Stimulated activated memory B cell treated with anti-CD40 and anti-IgM and Interleukin-4, amounts not matched to agents 10 μg/mL and 1 μg/mL and 100 μg/mL, for 72 hours (primary cell): ENCODE data around the gene MCFD2.
A peak's percentile ranks its signal among the peaks of the same experiment; 100 is the strongest.
"Not testable (repeated sequence)": the region's sequence is repeated elsewhere in the genome, so short reads cannot be mapped to it uniquely, and the experiment has no call there.

ENCODE experiments used
- ATAC-seq: fragments of 150-1000 bp; cut with Tn5 transposase; 2 replicates; pipeline ENCODE4 v1.10.0; 2021
- H3K27ac Mint-ChIP-seq: one replicate; pipeline ENCODE4 v1.8.0; 2022; ENCODE audit warnings: mild to moderate bottlenecking, mixed read lengths
- H3K27me3 Mint-ChIP-seq: one replicate; pipeline ENCODE4 v1.8.0; 2022; ENCODE audit warnings: mixed read lengths
- H3K36me3 Mint-ChIP-seq: one replicate; pipeline ENCODE4 v1.8.0; 2022; ENCODE audit warnings: mixed read lengths
- H3K4me1 Mint-ChIP-seq: one replicate; pipeline ENCODE4 v1.8.0; 2022; ENCODE audit warnings: mixed read lengths
- H3K4me3 Mint-ChIP-seq: one replicate; pipeline ENCODE4 v1.8.0; 2022; ENCODE audit warnings: mild to moderate bottlenecking, moderate library complexity, mixed read lengths
- H3K9me3 Mint-ChIP-seq: one replicate; pipeline ENCODE4 v1.8.0; 2022; ENCODE audit warnings: mixed read lengths

The MCFD2 gene

DNA sequence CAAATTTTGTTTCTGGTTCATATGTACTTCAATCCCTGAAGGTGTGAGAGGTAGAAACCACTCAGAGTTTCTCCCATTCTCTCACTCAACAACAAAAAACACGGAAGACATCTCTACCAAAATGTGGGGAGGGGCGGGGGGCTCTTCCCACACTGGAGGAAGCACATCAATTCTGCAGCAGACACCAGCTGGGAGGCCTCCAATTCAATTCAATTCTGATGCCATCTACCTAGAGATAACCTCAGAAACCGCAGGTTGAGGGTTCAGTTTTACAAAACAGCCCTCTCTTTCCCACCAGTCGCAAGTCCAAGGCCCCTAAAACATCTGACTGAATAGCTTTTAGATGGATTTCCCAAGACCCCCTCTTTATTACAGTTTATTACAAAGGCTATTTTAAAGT is 7.0 kb upstream of the MCFD2 start:
- H3K27me3 Mint-ChIP-seq: no peaks in the 10 kb centered on the region
- H3K9me3 Mint-ChIP-seq: peaks cover 4% of the 10 kb centered on the region
- no peak overlapping the region for H3K4me3 Mint-ChIP-seq
- H3K36me3 Mint-ChIP-seq: peaks cover 17% of the 10 kb centered on the region
- ATAC-seq: no peak
- H3K4me1 Mint-ChIP-seq: peaks cover 9% of the 10 kb centered on the region
- no peak overlapping the region for H3K27ac Mint-ChIP-seq

DNA sequence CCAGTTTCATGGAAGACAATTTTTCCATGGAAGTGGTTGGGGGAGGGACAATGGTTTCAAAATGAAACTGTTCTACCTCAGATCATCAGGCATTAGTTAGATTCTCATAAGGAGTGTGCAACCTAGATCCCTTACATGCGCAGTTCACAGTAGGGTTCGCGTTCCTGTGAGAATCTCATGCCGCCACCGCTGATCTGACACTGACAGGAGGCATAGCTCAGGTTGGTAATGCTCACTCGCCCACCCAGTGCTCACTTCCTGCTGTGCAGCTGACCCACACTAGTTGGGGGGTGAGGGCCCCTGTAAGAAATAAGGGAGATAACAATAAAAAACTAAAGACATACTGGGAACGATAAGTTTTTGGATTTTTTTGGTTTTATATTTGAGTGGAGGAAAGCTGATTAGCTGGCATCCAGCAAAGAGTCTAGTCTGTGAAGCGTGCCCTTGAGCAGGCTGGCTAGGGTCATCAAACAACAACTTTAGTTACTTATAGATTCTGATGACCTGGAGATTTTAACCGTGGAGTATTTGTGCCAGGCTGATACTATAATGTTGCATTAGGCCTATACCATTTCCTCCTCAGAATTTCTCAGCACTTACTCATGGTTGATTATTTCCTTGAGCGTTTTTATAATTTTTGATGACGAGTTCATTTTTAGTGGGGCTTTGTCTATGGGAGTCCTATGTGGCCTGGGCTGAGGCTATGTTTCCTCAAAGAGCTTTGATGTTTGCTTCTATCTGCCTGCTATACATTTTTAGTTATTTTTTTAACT is 6.3 kb upstream of the MCFD2 start:
- H3K27ac Mint-ChIP-seq: no peak overlapping the region
- no peak overlapping the region for H3K4me3 Mint-ChIP-seq
- H3K9me3 Mint-ChIP-seq: peaks cover 2% of the 10 kb centered on the region
- H3K27me3 Mint-ChIP-seq: no peaks in the 10 kb centered on the region
- ATAC-seq: no peak
- peaks cover 17% of the 10 kb centered on the region for H3K4me1 Mint-ChIP-seq
- peaks cover 10% of the 10 kb centered on the region for H3K36me3 Mint-ChIP-seq

GRCh38 chr2:46917628-46918027 is 2.0 kb upstream of the MCFD2 start:
- no peaks in the 10 kb centered on the region for H3K27me3 Mint-ChIP-seq
- peak overlapping the region; percentile 83 for H3K4me3 Mint-ChIP-seq
- H3K36me3 Mint-ChIP-seq: peaks cover 6% of the 10 kb centered on the region
- H3K27ac Mint-ChIP-seq: peak overlapping the region; percentile 13
- no peak for ATAC-seq
- peaks cover 48% of the 10 kb centered on the region for H3K4me1 Mint-ChIP-seq
- H3K9me3 Mint-ChIP-seq: no peaks in the 10 kb centered on the region

- Mint-ChIP-seq H3K4me1 (peaks cover 50% of the 10 kb centered on the region), H3K27ac (peak overlapping the region; percentile 71), H3K9me3 (no peaks in the 10 kb centered on the region), H3K36me3 (peaks cover 11% of the 10 kb centered on the region), H3K27me3 (no peaks in the 10 kb centered on the region), H3K4me3 (peak overlapping the region; percentile 83)
- peak; percentile 97 for ATAC-seq
These were observed 415 bp upstream of the MCFD2 start for GRCh38 chr2:46915811-46916630.

DNA sequence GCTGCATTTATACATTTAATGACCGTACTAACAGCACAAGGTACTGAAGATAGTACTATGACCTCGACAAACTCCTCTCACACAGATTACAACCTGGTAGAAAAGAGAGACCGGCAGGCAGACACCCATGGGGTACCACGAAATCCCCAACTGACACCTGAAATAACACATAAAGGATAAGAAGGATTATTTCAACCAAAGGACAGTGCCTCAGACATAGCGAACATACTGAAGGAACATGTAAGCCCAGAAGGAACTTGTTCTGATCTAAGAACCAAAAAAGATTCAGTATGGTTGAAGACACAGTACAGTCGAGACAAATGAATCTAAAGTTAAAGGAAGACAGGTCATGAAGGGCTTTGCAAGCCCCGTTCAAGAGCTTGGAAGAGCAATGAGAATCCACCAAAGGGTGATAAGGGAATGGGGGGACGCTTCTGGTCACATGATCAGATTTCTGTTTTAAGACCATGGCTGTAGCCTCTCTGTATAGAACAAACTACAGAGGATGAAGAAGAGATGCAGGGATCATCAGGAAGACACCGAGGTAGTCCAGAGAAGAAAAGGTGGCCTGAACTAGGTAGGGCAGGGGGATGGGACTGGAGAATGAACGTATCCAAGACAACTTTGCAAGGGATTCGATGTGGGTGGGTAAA is 902 bp downstream of the MCFD2 start:
- peak overlapping the region; percentile 71 for H3K27ac Mint-ChIP-seq

GRCh38 chr2:46913471-46914381 is 1.9 kb downstream of the MCFD2 start:
- no peaks in the 10 kb centered on the region for H3K27me3 Mint-ChIP-seq
- peak overlapping the region; percentile 71 for H3K27ac Mint-ChIP-seq
- H3K4me3 Mint-ChIP-seq: no peak overlapping the region
- peaks cover 25% of the 10 kb centered on the region for H3K36me3 Mint-ChIP-seq
- no peaks in the 10 kb centered on the region for H3K9me3 Mint-ChIP-seq
- H3K4me1 Mint-ChIP-seq: peaks cover 64% of the 10 kb centered on the region
- ATAC-seq: no peak

More for the DNA sequence above, 902 bp downstream of the MCFD2 start:
- Mint-ChIP-seq H3K36me3 (peaks cover 15% of the 10 kb centered on the region), H3K9me3 (no peaks in the 10 kb centered on the region), H3K4me1 (peaks cover 54% of the 10 kb centered on the region), H3K27me3 (no peaks in the 10 kb centered on the region), H3K4me3 (peak overlapping the region; percentile 83)
- no peak for ATAC-seq

DNA sequence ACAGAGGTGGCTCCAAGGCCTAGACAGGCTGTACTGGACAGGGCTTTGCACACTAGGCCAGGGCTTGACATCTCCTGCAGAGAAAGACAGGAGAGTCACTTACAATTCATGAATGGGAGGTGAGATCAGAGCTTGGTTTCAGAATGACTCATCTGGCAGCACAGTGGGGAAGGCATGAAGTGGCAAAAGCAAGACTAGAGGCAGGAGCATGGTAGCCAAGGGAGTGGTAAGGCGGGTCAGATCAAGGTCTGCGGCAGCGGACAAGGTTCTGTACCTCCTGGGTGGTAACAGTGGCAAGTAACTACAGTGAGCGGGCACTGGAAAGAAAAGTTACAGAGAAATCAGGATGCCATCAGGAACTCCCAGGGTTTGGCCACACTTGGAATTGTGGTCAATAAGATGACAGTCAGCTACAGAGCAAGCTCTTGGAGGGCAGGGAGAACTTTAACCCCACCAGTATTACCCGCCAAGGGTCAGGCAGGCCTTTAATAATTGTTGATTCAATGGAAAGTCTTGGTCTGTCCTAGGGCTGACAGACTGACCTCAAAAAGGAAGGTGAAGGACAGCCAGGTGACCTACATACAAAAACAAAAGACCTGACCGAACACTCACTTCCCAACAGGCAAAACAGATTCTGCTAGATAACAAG is 5.7 kb downstream of the MCFD2 start:
- Mint-ChIP-seq H3K36me3 (peaks cover 57% of the 10 kb centered on the region), H3K27ac (no peak overlapping the region), H3K9me3 (no peaks in the 10 kb centered on the region), H3K4me1 (peaks cover 44% of the 10 kb centered on the region), H3K27me3 (no peaks in the 10 kb centered on the region), H3K4me3 (no peak overlapping the region)
- ATAC-seq: peak; percentile 86

DNA sequence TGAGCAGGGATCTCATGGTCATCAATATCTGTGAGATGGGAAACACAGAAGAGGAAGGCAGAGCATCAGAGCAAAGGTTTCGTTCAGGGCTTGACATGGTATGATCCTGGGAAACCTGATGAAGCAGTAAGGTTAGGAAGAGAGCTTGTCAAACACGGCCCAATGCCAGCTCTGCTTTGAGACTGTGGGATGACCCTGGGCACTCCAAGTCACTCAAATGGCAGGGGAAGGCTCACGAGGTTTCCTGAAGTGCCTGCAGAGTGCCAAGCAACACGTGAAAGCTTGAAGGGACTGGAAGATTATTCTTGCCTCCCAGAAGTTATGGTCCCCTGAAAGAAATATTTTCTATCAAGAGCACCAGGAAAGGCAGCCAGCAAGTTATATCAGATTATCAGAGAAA is 6.5 kb downstream of the MCFD2 start:
- H3K4me3 Mint-ChIP-seq: no peak overlapping the region
- no peaks in the 10 kb centered on the region for H3K27me3 Mint-ChIP-seq
- no peak for ATAC-seq
- peak overlapping the region; percentile 40 for H3K27ac Mint-ChIP-seq
- H3K4me1 Mint-ChIP-seq: peaks cover 37% of the 10 kb centered on the region
- H3K36me3 Mint-ChIP-seq: peaks cover 65% of the 10 kb centered on the region
- H3K9me3 Mint-ChIP-seq: no peaks in the 10 kb centered on the region

DNA sequence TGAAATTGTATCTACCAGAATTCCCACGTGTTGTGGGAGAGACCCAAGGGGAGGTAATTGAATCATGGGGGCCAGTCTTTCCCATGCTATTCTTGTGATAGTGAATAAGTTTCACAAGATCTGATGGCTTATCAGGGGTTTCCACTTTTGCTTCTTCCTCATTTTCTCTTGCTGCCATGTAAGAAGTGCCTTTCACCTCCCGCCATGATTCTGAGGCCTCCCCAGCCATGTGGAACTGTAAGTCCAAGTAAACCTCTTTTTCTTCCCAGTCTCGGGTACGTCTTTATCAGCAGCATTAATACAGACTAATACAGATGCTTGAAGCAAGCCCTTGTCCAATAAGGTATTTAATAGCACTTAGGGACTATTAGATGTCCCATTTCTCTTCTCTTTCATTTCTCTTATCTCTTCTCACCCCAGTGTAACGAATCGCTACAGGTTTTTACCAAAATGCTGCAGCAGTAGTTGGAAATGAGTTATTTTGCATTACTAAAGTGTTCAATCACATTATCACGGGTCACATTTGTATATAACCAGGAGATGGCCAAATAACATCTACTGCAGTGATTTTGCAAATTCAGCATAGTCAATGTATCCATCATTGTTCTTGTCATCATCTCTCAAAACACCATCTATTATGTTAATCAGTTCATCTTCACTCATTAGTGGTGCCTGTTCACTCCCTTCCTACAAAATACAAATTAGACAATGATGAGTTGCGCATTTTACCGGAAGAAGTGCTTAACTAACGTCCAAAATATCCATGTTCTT is 10.5 kb downstream of the MCFD2 start:
- not testable (repeated sequence) for H3K27ac Mint-ChIP-seq, H3K4me3 Mint-ChIP-seq, H3K27me3 Mint-ChIP-seq, ATAC-seq, H3K9me3 Mint-ChIP-seq
- peaks cover 42% of the 10 kb centered on the region for H3K4me1 Mint-ChIP-seq
- peaks cover 77% of the 10 kb centered on the region for H3K36me3 Mint-ChIP-seq

DNA sequence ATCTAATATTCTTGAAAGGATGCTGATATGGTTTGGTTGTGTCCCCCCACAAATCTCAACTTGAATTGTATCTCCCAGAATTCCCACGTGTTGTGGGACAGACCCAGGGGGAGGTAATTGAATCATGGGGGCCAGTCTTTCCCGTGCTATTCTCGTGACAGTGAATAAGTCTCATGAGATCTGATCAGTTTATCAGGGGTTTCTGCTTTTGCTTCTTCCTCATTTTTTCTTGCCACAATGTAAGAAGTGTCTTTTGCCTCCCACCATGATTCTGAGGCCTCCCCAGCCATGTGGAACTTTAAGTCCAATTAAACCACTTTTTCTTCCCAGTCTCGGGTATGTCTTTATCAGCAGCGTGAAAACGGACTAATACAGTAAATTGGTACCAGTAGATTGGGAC is 12.6 kb downstream of the MCFD2 start:
- peak overlapping the region; percentile 76 for H3K27ac Mint-ChIP-seq
- not testable (repeated sequence) for H3K9me3 Mint-ChIP-seq, H3K4me3 Mint-ChIP-seq, ATAC-seq, H3K27me3 Mint-ChIP-seq
- H3K4me1 Mint-ChIP-seq: peaks cover 32% of the 10 kb centered on the region
- peaks cover 57% of the 10 kb centered on the region for H3K36me3 Mint-ChIP-seq

DNA sequence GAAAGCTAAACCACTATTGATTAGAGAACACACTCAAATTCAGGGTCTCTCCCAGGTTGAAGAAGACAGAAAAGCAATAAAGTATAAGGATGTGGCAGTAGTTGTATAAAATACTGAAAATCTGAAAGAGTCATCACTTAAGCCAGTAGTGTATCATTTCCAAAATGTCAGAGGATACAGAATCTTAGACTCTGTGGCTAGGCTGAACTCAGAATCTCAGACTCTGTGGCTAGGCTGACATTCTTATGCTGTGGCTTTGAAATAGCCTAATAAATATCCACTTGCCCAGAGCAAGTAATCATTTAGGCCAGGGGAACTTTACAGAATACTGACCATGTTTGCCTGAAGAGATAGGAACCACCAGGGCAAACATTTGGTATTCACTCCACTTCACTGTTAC is 13.1 kb downstream of the MCFD2 start:
- peaks cover 32% of the 10 kb centered on the region for H3K4me1 Mint-ChIP-seq
- no peaks in the 10 kb centered on the region for H3K9me3 Mint-ChIP-seq
- no peak overlapping the region for H3K4me3 Mint-ChIP-seq
- H3K36me3 Mint-ChIP-seq: peaks cover 52% of the 10 kb centered on the region
- H3K27me3 Mint-ChIP-seq: no peaks in the 10 kb centered on the region
- ATAC-seq: peak; percentile 41
- peak overlapping the region; percentile 76 for H3K27ac Mint-ChIP-seq

DNA sequence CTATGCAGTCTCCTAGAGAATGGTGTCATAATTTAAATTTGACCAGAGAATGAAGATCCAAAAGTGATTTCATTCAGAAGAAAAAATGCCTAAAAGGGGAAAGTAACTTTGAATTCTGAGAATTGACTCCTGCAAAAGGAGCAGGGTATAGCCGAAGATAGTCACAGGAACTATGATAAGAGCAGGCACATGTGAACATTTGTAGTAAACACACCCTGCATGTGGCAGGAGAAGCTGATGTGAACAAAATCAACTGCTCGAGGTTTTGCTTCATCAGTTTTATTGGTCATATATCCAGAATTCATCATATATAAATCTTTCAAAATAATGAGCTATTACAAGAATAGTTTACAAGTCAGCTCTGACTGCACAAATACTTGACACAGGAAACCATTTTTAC is 14.0 kb downstream of the MCFD2 start:
- Mint-ChIP-seq H3K4me1 (peaks cover 32% of the 10 kb centered on the region), H3K27me3 (no peaks in the 10 kb centered on the region), H3K27ac (no peak overlapping the region), H3K36me3 (peaks cover 43% of the 10 kb centered on the region), H3K9me3 (no peaks in the 10 kb centered on the region), H3K4me3 (no peak overlapping the region)
- ATAC-seq: no peak

DNA sequence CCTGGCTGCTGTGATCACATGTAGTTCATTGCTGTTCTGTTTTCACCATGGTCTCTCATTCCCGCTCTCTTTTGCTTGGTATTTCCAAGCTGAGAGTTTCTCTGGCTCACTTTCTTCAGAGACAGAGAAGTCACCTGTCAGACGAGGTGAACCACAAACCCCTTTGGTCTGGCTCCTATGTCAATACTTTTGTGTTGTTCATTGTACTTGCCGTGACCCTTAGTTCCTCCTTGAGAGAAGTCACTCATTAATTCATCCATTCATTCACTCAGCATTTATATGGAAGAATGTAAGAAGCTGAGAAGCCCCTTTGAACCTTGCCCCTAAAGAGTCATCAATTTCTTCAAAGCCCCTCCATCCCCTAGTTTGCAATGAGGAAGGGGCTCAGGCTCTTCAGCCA is 15.2 kb downstream of the MCFD2 start:
- no peaks in the 10 kb centered on the region for H3K9me3 Mint-ChIP-seq
- peaks cover 36% of the 10 kb centered on the region for H3K36me3 Mint-ChIP-seq
- peaks cover 31% of the 10 kb centered on the region for H3K4me1 Mint-ChIP-seq
- no peaks in the 10 kb centered on the region for H3K27me3 Mint-ChIP-seq
- H3K27ac Mint-ChIP-seq: no peak overlapping the region
- no peak for ATAC-seq
- no peak overlapping the region for H3K4me3 Mint-ChIP-seq

DNA sequence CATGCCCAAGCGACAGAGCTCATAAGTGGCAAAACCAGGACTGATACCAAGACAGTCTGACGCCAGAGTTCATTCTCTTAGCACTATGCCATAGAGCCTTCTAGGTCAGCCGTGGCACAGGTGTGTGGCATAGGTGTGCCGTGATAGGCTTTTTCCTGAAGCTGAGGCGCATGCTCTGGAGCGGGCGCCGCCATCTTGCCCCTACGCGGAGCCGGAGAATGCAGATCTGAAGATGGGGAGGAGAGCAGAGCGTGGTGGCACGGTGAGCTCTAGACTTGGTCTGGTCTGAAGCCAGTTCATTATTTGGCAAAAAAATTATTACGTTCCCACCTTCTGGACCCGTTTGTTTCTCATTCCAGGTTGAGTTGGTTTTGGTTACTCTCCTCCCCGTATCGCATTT is 16.6 kb downstream of the MCFD2 start:
- no peak overlapping the region for H3K4me3 Mint-ChIP-seq
- peaks cover 22% of the 10 kb centered on the region for H3K36me3 Mint-ChIP-seq
- no peak overlapping the region for H3K27ac Mint-ChIP-seq
- no peaks in the 10 kb centered on the region for H3K27me3 Mint-ChIP-seq
- no peak for ATAC-seq
- H3K4me1 Mint-ChIP-seq: peaks cover 26% of the 10 kb centered on the region
- H3K9me3 Mint-ChIP-seq: no peaks in the 10 kb centered on the region
